RWPE2 (cell line): ENCODE data around the gene JAML.

Experiments
- ATAC-seq: fragments of 200-7000 bp; cut with Tn5 transposase; 3 replicates; pipeline ENCODE4 v1.9.1; 2021; ENCODE audit warnings: low read depth
- DNase-seq: peaks from one replicate; pipeline ENCODE4 v3.0.0-alpha.2; 2020; ENCODE audit warnings: low spot score
- H3K27ac ChIP-seq: fragments of 450-650 bp; 2 replicates; pipeline ENCODE4 v1.5.1; 2017; ENCODE audit warnings: mild to moderate bottlenecking; ENCODE audit not compliant: poor library complexity, severe bottlenecking
- H3K27me3 ChIP-seq: fragments of 250-450 bp; sonication (Bioruptor Pico); 2 replicates; pipeline ENCODE4 v1.5.1; 2021; ENCODE audit warnings: mild to moderate bottlenecking, moderate library complexity; ENCODE audit not compliant: insufficient read depth, poor library complexity, severe bottlenecking
- H3K36me3 ChIP-seq: fragments of 250-450 bp; sonication (Bioruptor Pico); 2 replicates; pipeline ENCODE4 v1.5.1; 2020; ENCODE audit warnings: low read depth, mild to moderate bottlenecking, moderate library complexity
- H3K4me1 ChIP-seq: fragments of 250-450 bp; sonication (Bioruptor Pico); 2 replicates; pipeline ENCODE4 v1.5.1; 2021; ENCODE audit warnings: mild to moderate bottlenecking, moderate library complexity; ENCODE audit not compliant: insufficient read depth, poor library complexity, severe bottlenecking
- H3K4me3 ChIP-seq: fragments of 250-450 bp; sonication (Bioruptor Pico); 2 replicates; pipeline ENCODE4 v1.5.1; 2021; ENCODE audit warnings: mild to moderate bottlenecking, moderate library complexity; ENCODE audit not compliant: severe bottlenecking
- H3K9me3 ChIP-seq: fragments of 250-450 bp; sonication (Bioruptor Pico); 2 replicates; pipeline ENCODE4 v1.5.1; 2021; ENCODE audit warnings: mild to moderate bottlenecking, moderate library complexity; ENCODE audit not compliant: severe bottlenecking
- CTCF ChIP-seq: fragments of 450-650 bp; IDR thresholded peaks from one replicate; pipeline ENCODE4 v1.5.1; 2017; ENCODE audit warnings: mild to moderate bottlenecking, moderate library complexity; ENCODE audit not compliant: poor library complexity, severe bottlenecking

JAML gene

GRCh38 chr11:118162846-118163245, 62.0 kb downstream of the JAML start:
- H3K27me3 ChIP-seq: no peaks in the 10 kb centered on the region
- no peak overlapping the region for H3K27ac ChIP-seq
- H3K4me3 ChIP-seq: no peak overlapping the region
- no peak for DNase-seq
- no peak for TF ChIP-seq CTCF
- H3K4me1 ChIP-seq: peaks cover 8% of the 10 kb centered on the region
- H3K36me3 ChIP-seq: no peaks in the 10 kb centered on the region
- no peaks in the 10 kb centered on the region for H3K9me3 ChIP-seq
- no peak for ATAC-seq

GRCh38 chr11:118161786-118162185, 63.0 kb downstream of the JAML start:
- Histone ChIP-seq H3K27me3 (peaks cover 5% of the 10 kb centered on the region), H3K9me3 (no peaks in the 10 kb centered on the region)

GRCh38 chr11:118157186-118157895, 67.5 kb downstream of the JAML start:
- Histone ChIP-seq H3K9me3 (no peaks in the 10 kb centered on the region), H3K27me3 (peaks cover 20% of the 10 kb centered on the region), H3K4me3 (no peak overlapping the region), H3K27ac (no peak overlapping the region), H3K4me1 (no peaks in the 10 kb centered on the region), H3K36me3 (no peaks in the 10 kb centered on the region)
- TF ChIP-seq CTCF: no peak
- DNase-seq (no peak), ATAC-seq (no peak)

More at GRCh38 chr11:118161786-118162185, 63.0 kb downstream of the JAML start:
- peaks cover 8% of the 10 kb centered on the region for H3K4me1 ChIP-seq
- no peak overlapping the region for H3K27ac ChIP-seq
- DNase-seq (no peak), ATAC-seq (no peak)
- H3K36me3 ChIP-seq: no peaks in the 10 kb centered on the region
- TF ChIP-seq CTCF: no peak
- H3K4me3 ChIP-seq: no peak overlapping the region

- DNase-seq: no peak
- H3K27me3 ChIP-seq: peaks cover 22% of the 10 kb centered on the region
- H3K4me3 ChIP-seq: no peak overlapping the region
Measured at GRCh38 chr11:118156531-118157185, 68.2 kb downstream of the JAML start.

More at GRCh38 chr11:118156531-118157185, 68.2 kb downstream of the JAML start:
- Histone ChIP-seq H3K4me1 (no peaks in the 10 kb centered on the region), H3K9me3 (no peaks in the 10 kb centered on the region), H3K36me3 (no peaks in the 10 kb centered on the region), H3K27ac (no peak overlapping the region)
- no peak; the same call in 2 of the 3 replicates for ATAC-seq
- no peak for TF ChIP-seq CTCF
